CD4-positive, alpha-beta T cell treated with Interleukin-4 for 4 hours (primary cell): ENCODE results near the gene CPSF4L.
A peak's percentile ranks its signal among the peaks of the same experiment; 100 is the strongest.

Source experiments
- DNase-seq: peaks from one replicate; pipeline ENCODE4 v3.0.0-alpha.2; 2020

The CPSF4L gene

GRCh38 chr17:73231395-73231794 is 30.3 kb downstream of the CPSF4L start:
- no peak for DNase-seq

- DNase-seq: no peak
Measured at GRCh38 chr17:73230088-73230487, 31.6 kb downstream of the CPSF4L start.

GRCh38 chr17:73228748-73229236 is 32.9 kb downstream of the CPSF4L start:
- DNase-seq: peak; percentile 53

GRCh38 chr17:73227944-73228343 is 33.7 kb downstream of the CPSF4L start:
- no peak for DNase-seq

GRCh38 chr17:73227379-73227778 is 34.3 kb downstream of the CPSF4L start:
- DNase-seq: peak; percentile 8

- DNase-seq: no peak
Measured at GRCh38 chr17:73226556-73227172, 35.0 kb downstream of the CPSF4L start.

GRCh38 chr17:73224663-73225305 is 36.9 kb downstream of the CPSF4L start:
- no peak for DNase-seq

GRCh38 chr17:73224237-73224636 is 37.4 kb downstream of the CPSF4L start:
- no peak for DNase-seq

GRCh38 chr17:73223626-73224230 is 38.0 kb downstream of the CPSF4L start:
- DNase-seq: no peak

- DNase-seq: no peak
Measured at GRCh38 chr17:73215447-73215846, 46.2 kb downstream of the CPSF4L start.

- no peak for DNase-seq
Measured at GRCh38 chr17:73214851-73215250, 46.8 kb downstream of the CPSF4L start.

- DNase-seq: no peak
Measured at GRCh38 chr17:73214008-73214407, 47.7 kb downstream of the CPSF4L start.

- DNase-seq: peak; percentile 81
Measured at GRCh38 chr17:73211745-73212144, 49.9 kb downstream of the CPSF4L start.

GRCh38 chr17:73210002-73210678 is 51.5 kb downstream of the CPSF4L start:
- DNase-seq: no peak

- DNase-seq: no peak
Measured at GRCh38 chr17:73209436-73209835, 52.2 kb downstream of the CPSF4L start.

GRCh38 chr17:73208139-73208827 is 53.4 kb downstream of the CPSF4L start:
- DNase-seq: no peak

- no peak for DNase-seq
Measured at GRCh38 chr17:73205459-73205961, 56.2 kb downstream of the CPSF4L start.

- DNase-seq: peak; percentile 50
Measured at GRCh38 chr17:73203788-73204479, 57.7 kb downstream of the CPSF4L start.

GRCh38 chr17:73203135-73203787 is 58.4 kb downstream of the CPSF4L start:
- DNase-seq: peak; percentile 14

GRCh38 chr17:73201215-73202069 is 60.2 kb downstream of the CPSF4L start:
- no peak for DNase-seq

- no peak for DNase-seq
Measured at GRCh38 chr17:73200476-73200875, 61.2 kb downstream of the CPSF4L start.
